HepG2 (cell line): ENCODE results near the gene PSMC5. TPM values are rescaled to one million over a fixed set of nuclear protein-coding genes. Genes with fewer than 3 reads are reported as not detected.

Experiments
- ARHGAP35 ChIP-seq: sonication (generic); formaldehyde crosslinking; IDR thresholded peaks from 2 replicates; pipeline ENCODE4 v1.9.0; 2022; ENCODE audit warnings: mild to moderate bottlenecking, inconsistent platforms, moderate library complexity, missing genetic modification reagents, borderline replicate concordance
- BRD4 ChIP-seq: sonication (generic); formaldehyde crosslinking; IDR thresholded peaks from 2 replicates; pipeline ENCODE4 v1.4.0; 2020; ENCODE audit warnings: missing genetic modification reagents
- DDIT3 ChIP-seq: sonication (generic); formaldehyde crosslinking; IDR thresholded peaks from 2 replicates; pipeline ENCODE4 v1.4.0; 2020; ENCODE audit warnings: mild to moderate bottlenecking, missing genetic modification reagents
- FUBP1 ChIP-seq: sonication (generic); formaldehyde crosslinking; IDR thresholded peaks from 2 replicates; pipeline ENCODE4 v1.5.1; 2020; ENCODE audit warnings: missing genetic modification reagents, mild to moderate bottlenecking, borderline replicate concordance
- HNRNPH1 ChIP-seq: fragments of 200-400 bp; formaldehyde crosslinking; optimal IDR thresholded peaks from 2 replicates; pipeline ENCODE3; 2017; ENCODE audit warnings: mild to moderate bottlenecking, low read depth, low read length
- JDP2 ChIP-seq: sonication (generic); formaldehyde crosslinking; IDR thresholded peaks from 2 replicates; pipeline ENCODE4 v1.8.1; 2022; ENCODE audit warnings: missing genetic modification reagents, borderline replicate concordance
- MAFK ChIP-seq, 2 experiments: IDR thresholded peaks in 1 of 2; conservative IDR thresholded peaks in 1 of 2; 2 replicates each; pipeline ENCODE4 v1.6.1; 2011; ENCODE audit warnings: improper control_type of control experiment in 2 of 2, low read length in 2 of 2
- MLXIP ChIP-seq: sonication (generic); formaldehyde crosslinking; IDR thresholded peaks from 2 replicates; pipeline ENCODE4 v1.9.0; 2021; ENCODE audit warnings: missing genetic modification reagents, borderline replicate concordance
- NR2F6 ChIP-seq, 2 experiments: IDR thresholded peaks; 2 replicates each; pipeline ENCODE4 v1.6.1; 2016; ENCODE audit warnings: antibody characterized with exemption in 1 of 2, mild to moderate bottlenecking in 1 of 2
- REL ChIP-seq: sonication (generic); formaldehyde crosslinking; conservative IDR thresholded peaks from 2 replicates; pipeline ENCODE4 v1.8.0; 2022; ENCODE audit warnings: mild to moderate bottlenecking, missing genetic modification reagents, moderate library complexity
- RNF2 ChIP-seq: fragments of 450-650 bp; conservative IDR thresholded peaks from 2 replicates; pipeline ENCODE4 v1.6.1; 2016; ENCODE audit warnings: low read depth
- THYN1 ChIP-seq: sonication (generic); formaldehyde crosslinking; IDR thresholded peaks from 2 replicates; pipeline ENCODE4 v1.8.1; 2023; ENCODE audit warnings: low read depth, mild to moderate bottlenecking, moderate library complexity, missing genetic modification reagents, borderline replicate concordance
- ZBTB2 ChIP-seq: sonication (generic); formaldehyde crosslinking; IDR thresholded peaks from 2 replicates; pipeline ENCODE4 v1.8.0; 2022; ENCODE audit warnings: low read depth, missing genetic modification reagents
- ZBTB39 ChIP-seq: sonication (generic); formaldehyde crosslinking; IDR thresholded peaks from 2 replicates; pipeline ENCODE4 v1.5.0; 2020; ENCODE audit warnings: missing genetic modification reagents
- ZNF775 ChIP-seq: sonication (generic); formaldehyde crosslinking; IDR thresholded peaks from 2 replicates; pipeline ENCODE4 v1.4.0; 2020; ENCODE audit warnings: missing genetic modification reagents, mild to moderate bottlenecking, moderate library complexity, borderline replicate concordance
- polyA plus RNA-seq, 8 experiments: library from polyadenylated mRNA; depleted of rRNA in 3 of 8; stranded (reverse) in 7 of 8; unstranded in 1 of 8; fragments of >200 nt; fragmentation: Illumina TruSeq in 4 of 8; extraction: Trizol in 4 of 8; gene quantifications; 2 replicates each; pipeline versions ENCODE4 v1.2.1 to v1.2.3, GENCODE V29; 2011 to 2016; ENCODE audit warnings: low read depth in 4 of 8, missing spikeins in 1 of 8, mixed read lengths in 1 of 8; ENCODE audit not compliant: insufficient read depth in 1 of 8
- total RNA-seq, 5 experiments: library from RNA; depleted of rRNA; stranded (reverse); fragments of >200 nt; fragmentation: Illumina TruSeq; extraction: Trizol; gene quantifications; 2 replicates each; pipeline ENCODE4 v1.2.3, GENCODE V29; 2016; ENCODE audit warnings: low read depth in 1 of 5
- TF ChIP-seq, protein P1 (sequence below): sonication (generic); formaldehyde crosslinking; IDR thresholded peaks from 2 replicates; pipeline ENCODE4 v1.5.0; 2020; ENCODE audit warnings: missing genetic modification reagents

PSMC5 gene
- total and polyA plus RNA-seq, 2 of the 13 experiments (the other 11 are each of a cell fraction or from before 2014, with no cell fraction given) = 35.3 to 128 TPM

- no peak for TF ChIP-seq RNF2
- TF ChIP-seq DDIT3 (CRISPR knock-in tag) = no peak
- peak; percentile 6; the same call in 1 of the 2 replicates for TF ChIP-seq NR2F6 (IDR thresholded peaks at IDR 0.05)
- TF ChIP-seq NR2F6 (CRISPR knock-in tag; IDR thresholded peaks at IDR 0.05) = peak; percentile 40; the same call in 1 of the 2 replicates
- peak; percentile 80 for TF ChIP-seq HNRNPH1
- no peak for TF ChIP-seq ZNF775 (CRISPR knock-in tag)
- TF ChIP-seq ARHGAP35 (CRISPR knock-in tag) = peak; percentile 87; the same call in 1 of the 2 replicates
- no peak for TF ChIP-seq JDP2 (CRISPR knock-in tag)
- peak; percentile 93 for TF ChIP-seq BRD4 (CRISPR knock-in tag)
- TF ChIP-seq THYN1 (CRISPR knock-in tag) = no peak
- no peak for TF ChIP-seq MLXIP (CRISPR knock-in tag)
- peak; percentile 54; the same call in 1 of the 2 replicates for TF ChIP-seq ZBTB39 (CRISPR knock-in tag)
- TF ChIP-seq FUBP1 (CRISPR knock-in tag) = no peak
- peak; percentile 35; the same call in 1 of the 2 replicates for TF ChIP-seq ZBTB2 (CRISPR knock-in tag)
- TF ChIP-seq, protein P1, sequence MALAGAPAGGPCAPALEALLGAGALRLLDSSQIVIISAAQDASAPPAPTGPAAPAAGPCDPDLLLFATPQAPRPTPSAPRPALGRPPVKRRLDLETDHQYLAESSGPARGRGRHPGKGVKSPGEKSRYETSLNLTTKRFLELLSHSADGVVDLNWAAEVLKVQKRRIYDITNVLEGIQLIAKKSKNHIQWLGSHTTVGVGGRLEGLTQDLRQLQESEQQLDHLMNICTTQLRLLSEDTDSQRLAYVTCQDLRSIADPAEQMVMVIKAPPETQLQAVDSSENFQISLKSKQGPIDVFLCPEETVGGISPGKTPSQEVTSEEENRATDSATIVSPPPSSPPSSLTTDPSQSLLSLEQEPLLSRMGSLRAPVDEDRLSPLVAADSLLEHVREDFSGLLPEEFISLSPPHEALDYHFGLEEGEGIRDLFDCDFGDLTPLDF (CRISPR knock-in tag) = peak; percentile 86
- TF ChIP-seq MAFK (conservative IDR thresholded peaks at IDR 0.05 in 1 of 2, IDR thresholded peaks at IDR 0.05 in 1 of 2; ENCODE audit: low read length in 2 of 2) = peak; percentile 89 to 97
- TF ChIP-seq REL (CRISPR knock-in tag) = peak; percentile 93; the same call in 1 of the 2 replicates
Measured at GRCh38 chr17:63827002-63827800, at the start of gene PSMC5, which contains the start of gene FTSJ3 (continued).
